OCI-LY1 (cell line): Measurements from ENCODE around the gene E4F1.

ENCODE experiments used
- H2AFZ ChIP-seq: fragments of 200-600 bp; sonication (generic), shearing (Covaris generic); 2 replicates; pipeline ENCODE4 v1.6.0; 2014; ENCODE audit warnings: antibody characterized with exemption, mild to moderate bottlenecking, low read length
- H3F3A ChIP-seq: fragments of 200-600 bp; sonication (generic), shearing (Covaris generic); 2 replicates; pipeline ENCODE4 v1.6.0; 2014; ENCODE audit warnings: mild to moderate bottlenecking, antibody characterized with exemption, low read length, moderate library complexity; ENCODE audit not compliant: insufficient read depth
- H3K27ac ChIP-seq: fragments of 200-600 bp; sonication (generic); 2 replicates; pipeline ENCODE4 v1.5.1; 2014; ENCODE audit warnings: low read length, mixed run types, mild to moderate bottlenecking, low read depth; ENCODE audit not compliant: poor library complexity, severe bottlenecking
- H3K27me3 ChIP-seq: fragments of 200-600 bp; sonication (generic); 2 replicates; pipeline ENCODE4 v1.6.0; 2014; ENCODE audit warnings: antibody characterized with exemption, mild to moderate bottlenecking, low read length, moderate library complexity; ENCODE audit not compliant: insufficient read depth
- H3K36me3 ChIP-seq: fragments of 200-600 bp; sonication (generic); 2 replicates; pipeline ENCODE4 v1.6.1; 2014; ENCODE audit warnings: mild to moderate bottlenecking, antibody characterized with exemption, low read length, moderate library complexity, mixed read lengths; ENCODE audit not compliant: insufficient read depth
- H3K4me1 ChIP-seq: fragments of 200-600 bp; sonication (generic); 2 replicates; pipeline ENCODE4 v1.5.1; 2014; ENCODE audit warnings: mild to moderate bottlenecking, low read length, moderate library complexity; ENCODE audit not compliant: insufficient read depth, severe bottlenecking
- H3K4me2 ChIP-seq: fragments of 200-600 bp; sonication (generic), shearing (Covaris generic); 2 replicates; pipeline ENCODE4 v1.6.1; 2014; ENCODE audit warnings: low read length
- H3K4me3 ChIP-seq: fragments of 200-600 bp; sonication (generic); 2 replicates; pipeline ENCODE4 v1.5.1; 2014; ENCODE audit warnings: low read length, low read depth, mild to moderate bottlenecking, mixed read lengths; ENCODE audit not compliant: poor library complexity, severe bottlenecking
- H3K79me2 ChIP-seq: fragments of 200-600 bp; shearing (Covaris generic); 2 replicates; pipeline ENCODE4 v1.6.1; 2016; ENCODE audit warnings: mixed run types, low read length, mixed read lengths; ENCODE audit not compliant: insufficient read depth
- H3K9ac ChIP-seq: fragments of 200-600 bp; sonication (generic), shearing (Covaris generic); 2 replicates; pipeline ENCODE4 v1.6.1; 2014; ENCODE audit warnings: mild to moderate bottlenecking, low read length, mixed read lengths
- H3K9me2 ChIP-seq: fragments of 200-600 bp; sonication (generic), shearing (Covaris generic); 2 replicates; pipeline ENCODE4 v1.6.1; 2014; ENCODE audit warnings: low read depth, mild to moderate bottlenecking, low read length, mixed read lengths
- H3K9me3 ChIP-seq: fragments of 200-600 bp; shearing (Covaris generic); 2 replicates; pipeline ENCODE4 v1.6.1; 2014; ENCODE audit warnings: low read length, mixed read lengths
- H4K20me1 ChIP-seq: fragments of 200-600 bp; sonication (generic), shearing (Covaris generic); 2 replicates; pipeline ENCODE4 v1.6.0; 2016; ENCODE audit warnings: mild to moderate bottlenecking, low read length; ENCODE audit not compliant: insufficient read depth
- EZH2 ChIP-seq: fragments of 200-600 bp; sonication (generic), shearing (Covaris generic); IDR thresholded peaks from 2 replicates; pipeline ENCODE4 v1.8.0; 2017; ENCODE audit warnings: borderline replicate concordance, mixed run types, mild to moderate bottlenecking, antibody characterized with exemption, low read length, moderate library complexity, mixed read lengths
- TF ChIP-seq, protein P1 (sequence below): fragments of 200-600 bp; sonication (generic), shearing (Covaris generic); IDR thresholded peaks from 2 replicates; pipeline ENCODE4 v1.5.1; 2017; ENCODE audit warnings: mild to moderate bottlenecking, antibody characterized with exemption, low read length, moderate library complexity, mixed read lengths

E4F1 gene

GRCh38 chr16:2235234-2235651, 11.9 kb downstream of the E4F1 start:
- TF ChIP-seq, protein P1, sequence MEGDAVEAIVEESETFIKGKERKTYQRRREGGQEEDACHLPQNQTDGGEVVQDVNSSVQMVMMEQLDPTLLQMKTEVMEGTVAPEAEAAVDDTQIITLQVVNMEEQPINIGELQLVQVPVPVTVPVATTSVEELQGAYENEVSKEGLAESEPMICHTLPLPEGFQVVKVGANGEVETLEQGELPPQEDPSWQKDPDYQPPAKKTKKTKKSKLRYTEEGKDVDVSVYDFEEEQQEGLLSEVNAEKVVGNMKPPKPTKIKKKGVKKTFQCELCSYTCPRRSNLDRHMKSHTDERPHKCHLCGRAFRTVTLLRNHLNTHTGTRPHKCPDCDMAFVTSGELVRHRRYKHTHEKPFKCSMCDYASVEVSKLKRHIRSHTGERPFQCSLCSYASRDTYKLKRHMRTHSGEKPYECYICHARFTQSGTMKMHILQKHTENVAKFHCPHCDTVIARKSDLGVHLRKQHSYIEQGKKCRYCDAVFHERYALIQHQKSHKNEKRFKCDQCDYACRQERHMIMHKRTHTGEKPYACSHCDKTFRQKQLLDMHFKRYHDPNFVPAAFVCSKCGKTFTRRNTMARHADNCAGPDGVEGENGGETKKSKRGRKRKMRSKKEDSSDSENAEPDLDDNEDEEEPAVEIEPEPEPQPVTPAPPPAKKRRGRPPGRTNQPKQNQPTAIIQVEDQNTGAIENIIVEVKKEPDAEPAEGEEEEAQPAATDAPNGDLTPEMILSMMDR = no peak
- TF ChIP-seq EZH2 = no peak
- Histone ChIP-seq H2AFZ (no peak overlapping the region), H3K27ac (no peak overlapping the region), H4K20me1 (no peaks in the 10 kb centered on the region), H3K4me3 (no peak overlapping the region), H3K36me3 (peaks cover 86% of the 10 kb centered on the region), H3K9me3 (no peaks in the 10 kb centered on the region), H3K79me2 (no peaks in the 10 kb centered on the region), H3K9me2 (no peaks in the 10 kb centered on the region), H3F3A (0 out of 2 replicates have a peak, but pooled peaks cover 3% of the 10 kb centered on the region), H3K9ac (no peak overlapping the region), H3K4me1 (no peaks in the 10 kb centered on the region), H3K27me3 (no peaks in the 10 kb centered on the region), H3K4me2 (no peak overlapping the region)

- no peaks in the 10 kb centered on the region for H3K9me2 ChIP-seq
- H3K9ac ChIP-seq = no peak overlapping the region
- no peaks in the 10 kb centered on the region for H3K4me1 ChIP-seq
- H4K20me1 ChIP-seq = no peaks in the 10 kb centered on the region
- no peak overlapping the region for H2AFZ ChIP-seq
- no peaks in the 10 kb centered on the region for H3K27me3 ChIP-seq
- TF ChIP-seq EZH2 = no peak
- TF ChIP-seq, protein P1 = no peak
- H3K4me3 ChIP-seq = no peak overlapping the region
- no peaks in the 10 kb centered on the region for H3K79me2 ChIP-seq
- no peak overlapping the region for H3K4me2 ChIP-seq
- 0 out of 2 replicates have a peak, but pooled peaks cover 3% of the 10 kb centered on the region for H3F3A ChIP-seq
- no peaks in the 10 kb centered on the region for H3K9me3 ChIP-seq
- no peak overlapping the region for H3K27ac ChIP-seq
- peaks cover 83% of the 10 kb centered on the region for H3K36me3 ChIP-seq
These were observed 12.4 kb downstream of the E4F1 start for GRCh38 chr16:2235695-2236336.

- Histone ChIP-seq H3K4me2 (no peak within 1 kb of the TSS), H3K9ac (no peak within 1 kb of the TSS), H3K4me3 (no peak within 1 kb of the TSS), H3K9me3 (no peaks in the 10 kb centered on the region), H3K27ac (no peak within 1 kb of the TSS), H3K9me2 (no peaks in the 10 kb centered on the region), H3K27me3 (no peaks in the 10 kb centered on the region), H3F3A (0 out of 2 replicates have a peak, but pooled peaks cover 3% of the 10 kb centered on the region), H3K4me1 (no peaks in the 10 kb centered on the region), H4K20me1 (no peaks in the 10 kb centered on the region), H3K79me2 (no peaks in the 10 kb centered on the region), H3K36me3 (peaks cover 76% of the 10 kb centered on the region), H2AFZ (no peak within 1 kb of the TSS)
- TF ChIP-seq EZH2 = no peak
- TF ChIP-seq, protein P1 = no peak
These were observed 13.1 kb downstream of the E4F1 start, which contains the start of gene DNASE1L2 for GRCh38 chr16:2236337-2237101. Gene DNASE1L2, plus strand, starts transcription at chr16:2236444. Its CDS starts 373 bp downstream, at chr16:2236817.
